Neural progenitor cell (in vitro differentiated cells): ENCODE measurements around the gene ITPR1. TPM values are rescaled to one million over a fixed set of nuclear protein-coding genes. Genes with fewer than 3 reads are reported as not detected.

Experiments
- DNase-seq: peaks from one replicate; pipeline ENCODE4 v3.0.0-alpha.2; 2016; ENCODE audit warnings: low spot score
- H2AFZ ChIP-seq: fragments of 200-600 bp; sonication (generic); replicated peaks from 2 replicates; pipeline ENCODE4 v1.6.1; 2016; ENCODE audit warnings: antibody characterized with exemption
- H3F3A ChIP-seq: fragments of 200-600 bp; sonication (generic); 2 replicates; pipeline ENCODE4 v1.6.1; 2016; ENCODE audit warnings: antibody characterized with exemption, low read depth
- H3K27ac ChIP-seq: fragments of 200-600 bp; sonication (generic); 2 replicates; pipeline ENCODE4 v1.5.1; 2016; ENCODE audit warnings: mild to moderate bottlenecking
- H3K27me3 ChIP-seq: fragments of 200-600 bp; sonication (generic); 2 replicates; pipeline ENCODE4 v1.6.1; 2016; ENCODE audit warnings: mild to moderate bottlenecking, moderate library complexity
- H3K36me3 ChIP-seq: fragments of 200-600 bp; sonication (generic); 2 replicates; pipeline ENCODE4 v1.5.1; 2016
- H3K4me1 ChIP-seq: fragments of 200-600 bp; sonication (generic); 2 replicates; pipeline ENCODE4 v1.6.1; 2016; ENCODE audit warnings: mixed run types
- H3K4me2 ChIP-seq: fragments of 200-600 bp; sonication (generic); 2 replicates; pipeline ENCODE4 v1.6.1; 2016
- H3K4me3 ChIP-seq: fragments of 200-600 bp; sonication (generic); 2 replicates; pipeline ENCODE4 v1.5.1; 2016
- H3K79me2 ChIP-seq: fragments of 200-600 bp; sonication (generic); 2 replicates; pipeline ENCODE4 v1.6.1; 2016; ENCODE audit warnings: low read depth
- H3K9ac ChIP-seq: fragments of 200-600 bp; sonication (generic); 2 replicates; pipeline ENCODE4 v1.6.1; 2016
- H3K9me3 ChIP-seq: fragments of 200-600 bp; sonication (generic); 2 replicates; pipeline ENCODE4 v1.5.1; 2016; ENCODE audit warnings: low read depth
- H4K20me1 ChIP-seq: fragments of 200-600 bp; sonication (generic); 2 replicates; pipeline ENCODE4 v1.6.1; 2016; ENCODE audit warnings: low read depth
- H3K27ac Mint-ChIP-seq: 3 replicates; pipeline ENCODE4 v1.8.0; 2021; ENCODE audit warnings: mixed read lengths
- H3K27me3 Mint-ChIP-seq: 2 replicates; pipeline ENCODE4 v1.8.0; 2022; ENCODE audit warnings: low read depth, mild to moderate bottlenecking, inconsistent platforms, moderate library complexity, mixed read lengths; ENCODE audit not compliant: insufficient read depth
- H3K36me3 Mint-ChIP-seq: 3 replicates; pipeline ENCODE4 v1.8.0; 2021; ENCODE audit warnings: mixed read lengths
- H3K4me1 Mint-ChIP-seq: 3 replicates; pipeline ENCODE4 v1.8.0; 2021; ENCODE audit warnings: mixed read lengths
- H3K4me3 Mint-ChIP-seq: 3 replicates; pipeline ENCODE4 v1.8.0; 2021; ENCODE audit warnings: mild to moderate bottlenecking, moderate library complexity, mixed read lengths
- H3K9me3 Mint-ChIP-seq: 3 replicates; pipeline ENCODE4 v1.8.0; 2020; ENCODE audit warnings: mixed read lengths
- CTCF ChIP-seq: fragments of 200-600 bp; sonication (generic); IDR thresholded peaks from 2 replicates; pipeline ENCODE4 v1.5.1; 2017; ENCODE audit warnings: antibody characterized with exemption, mild to moderate bottlenecking
- EZH2 ChIP-seq: fragments of 200-600 bp; sonication (generic); IDR thresholded peaks from 2 replicates; pipeline ENCODE4 v1.6.1; 2017; ENCODE audit warnings: antibody characterized with exemption, mild to moderate bottlenecking, moderate library complexity
- EZH2phosphoT487 ChIP-seq: fragments of 200-600 bp; sonication (generic); IDR thresholded peaks from 2 replicates; pipeline ENCODE4 v1.6.1; 2017; ENCODE audit warnings: antibody characterized with exemption
- total RNA-seq: library from RNA; depleted of rRNA; stranded (reverse); fragments of >200 nt; gene quantifications from 2 replicates; pipeline ENCODE4 v1.2.3, GENCODE V29; 2015; ENCODE audit warnings: low replicate concordance

ITPR1 gene
- total RNA-seq, 1 donor from 2014 or later: 5.0 TPM

GRCh38 chr3:4633078-4634004 is 140.2 kb downstream of the ITPR1 start:
- no peaks in the 10 kb centered on the region for H3K9me3 ChIP-seq
- no peaks in the 10 kb centered on the region for H4K20me1 ChIP-seq
- peak; percentile 62 for DNase-seq
- no peaks in the 10 kb centered on the region for H3K9me3 Mint-ChIP-seq
- H3K4me1 ChIP-seq: no peaks in the 10 kb centered on the region
- H3K4me3 ChIP-seq: no peak overlapping the region
- no peaks in the 10 kb centered on the region for H3K4me1 Mint-ChIP-seq
- peaks cover 3% of the 10 kb centered on the region for H3K27me3 Mint-ChIP-seq
- H3K36me3 ChIP-seq: no peaks in the 10 kb centered on the region
- H2AFZ ChIP-seq: peak overlapping the region; percentile 30
- TF ChIP-seq EZH2phosphoT487: no peak
- peak; percentile 90 for TF ChIP-seq CTCF
- H3K9ac ChIP-seq: no peak overlapping the region
- H3K79me2 ChIP-seq: no peaks in the 10 kb centered on the region
- H3K36me3 Mint-ChIP-seq: no peaks in the 10 kb centered on the region
- H3K27me3 ChIP-seq: no peaks in the 10 kb centered on the region
- no peak overlapping the region for H3K4me3 Mint-ChIP-seq
- H3K27ac ChIP-seq: no peak overlapping the region
- H3K27ac Mint-ChIP-seq: peak overlapping the region; percentile 78
- H3F3A ChIP-seq: no peaks in the 10 kb centered on the region
- no peak overlapping the region for H3K4me2 ChIP-seq

- no peak overlapping the region for H3K9ac ChIP-seq
- H3K9me3 ChIP-seq: no peaks in the 10 kb centered on the region
- no peaks in the 10 kb centered on the region for H3K36me3 ChIP-seq
- H3K27ac ChIP-seq: no peak overlapping the region
- H3K79me2 ChIP-seq: no peaks in the 10 kb centered on the region
- H3F3A ChIP-seq: no peaks in the 10 kb centered on the region
- H3K4me1 ChIP-seq: no peaks in the 10 kb centered on the region
- H3K4me2 ChIP-seq: no peak overlapping the region
- H4K20me1 ChIP-seq: no peaks in the 10 kb centered on the region
- TF ChIP-seq CTCF (no peak), EZH2phosphoT487 (no peak), EZH2 (no peak)
- no peak overlapping the region for H2AFZ ChIP-seq
- Mint-ChIP-seq H3K4me3 (no peak overlapping the region), H3K27me3 (peaks cover 3% of the 10 kb centered on the region), H3K27ac (no peak overlapping the region), H3K4me1 (no peaks in the 10 kb centered on the region), H3K9me3 (no peaks in the 10 kb centered on the region), H3K36me3 (no peaks in the 10 kb centered on the region)
- DNase-seq: no peak
- H3K4me3 ChIP-seq: no peak overlapping the region
- H3K27me3 ChIP-seq: no peaks in the 10 kb centered on the region
These were observed 141.7 kb downstream of the ITPR1 start for GRCh38 chr3:4634894-4635293.

GRCh38 chr3:4637265-4637664 is 144.1 kb downstream of the ITPR1 start:
- no peak for TF ChIP-seq CTCF
- no peak for TF ChIP-seq EZH2
- no peak for TF ChIP-seq EZH2phosphoT487
- no peaks in the 10 kb centered on the region for H3F3A ChIP-seq

More at GRCh38 chr3:4637265-4637664, 144.1 kb downstream of the ITPR1 start:
- no peaks in the 10 kb centered on the region for H3K79me2 ChIP-seq
- H3K4me2 ChIP-seq: no peak overlapping the region
- no peaks in the 10 kb centered on the region for H3K9me3 Mint-ChIP-seq
- H3K27me3 ChIP-seq: no peaks in the 10 kb centered on the region
- DNase-seq: no peak
- H3K9ac ChIP-seq: no peak overlapping the region
- H3K27me3 Mint-ChIP-seq: peaks cover 6% of the 10 kb centered on the region
- no peak overlapping the region for H3K27ac Mint-ChIP-seq
- no peak overlapping the region for H3K27ac ChIP-seq
- no peaks in the 10 kb centered on the region for H4K20me1 ChIP-seq
- no peak overlapping the region for H3K4me3 ChIP-seq
- no peaks in the 10 kb centered on the region for H3K4me1 Mint-ChIP-seq
- H3K36me3 ChIP-seq: no peaks in the 10 kb centered on the region
- no peaks in the 10 kb centered on the region for H3K36me3 Mint-ChIP-seq
- no peak overlapping the region for H3K4me3 Mint-ChIP-seq
- no peaks in the 10 kb centered on the region for H3K4me1 ChIP-seq
- H3K9me3 ChIP-seq: no peaks in the 10 kb centered on the region
- H2AFZ ChIP-seq: no peak overlapping the region
